Mesenchymal stem cell (in vitro differentiated cells and primary cell): Measurements from ENCODE around the gene TNNT2.

Source experiments
- DNase-seq: peaks from one replicate; pipeline ENCODE4 v3.0.0-alpha.2; 2013
- H2AFZ ChIP-seq: one replicate; pipeline ENCODE4 v1.6.1; 2013; ENCODE audit warnings: low read depth, mild to moderate bottlenecking, control low read depth, inconsistent platforms, low read length, moderate library complexity
- H2AK5ac ChIP-seq: 2 replicates; pipeline ENCODE4 v1.6.1; 2013; ENCODE audit warnings: low read length, moderate library complexity, mild to moderate bottlenecking, inconsistent platforms; ENCODE audit not compliant: severe bottlenecking
- H2BK120ac ChIP-seq: one replicate; pipeline ENCODE4 v1.6.1; 2013; ENCODE audit warnings: low read depth, mild to moderate bottlenecking, inconsistent platforms, low read length, moderate library complexity
- H2BK12ac ChIP-seq, 2 experiments: one replicate each; pipeline ENCODE4 v1.6.1; 2013; ENCODE audit warnings: inconsistent platforms in 2 of 2, low read length in 2 of 2, mild to moderate bottlenecking in 2 of 2, moderate library complexity in 2 of 2, control low read depth in 1 of 2
- H2BK15ac ChIP-seq: one replicate; pipeline ENCODE4 v1.6.1; 2013; ENCODE audit warnings: mild to moderate bottlenecking, low read depth, inconsistent platforms; ENCODE audit not compliant: poor library complexity, severe bottlenecking
- H2BK5ac ChIP-seq: 2 replicates; pipeline ENCODE4 v1.6.1; 2013; ENCODE audit warnings: low read depth, mild to moderate bottlenecking, low read length, control low read depth, inconsistent platforms; ENCODE audit not compliant: poor library complexity, severe bottlenecking
- H3K14ac ChIP-seq, 2 experiments: one replicate each; pipeline ENCODE4 v1.6.1; 2013; ENCODE audit warnings: inconsistent platforms in 2 of 2, low read length in 2 of 2, control low read depth in 1 of 2, mild to moderate bottlenecking in 1 of 2, moderate library complexity in 1 of 2
- H3K18ac ChIP-seq, 2 experiments: one replicate each; pipeline ENCODE4 v1.6.1; 2013; ENCODE audit warnings: inconsistent platforms in 2 of 2, low read length in 2 of 2, control low read depth in 1 of 2, low read depth in 1 of 2, mild to moderate bottlenecking in 1 of 2
- H3K23ac ChIP-seq, 2 experiments: one replicate each; pipeline ENCODE4 v1.6.1; 2013; ENCODE audit warnings: inconsistent platforms in 2 of 2, low read length in 2 of 2, mild to moderate bottlenecking in 2 of 2, moderate library complexity in 2 of 2, control low read depth in 1 of 2
- H3K27ac ChIP-seq: 2 replicates; pipeline ENCODE4 v1.5.1; 2013; ENCODE audit warnings: mild to moderate bottlenecking, moderate library complexity, low read length, control low read depth, inconsistent platforms; ENCODE audit not compliant: poor library complexity, severe bottlenecking
- H3K27me3 ChIP-seq, 2 experiments: 2 replicates each; pipeline versions ENCODE4 v1.6.1 to v1.7.0; 2013; ENCODE audit warnings: low read length in 2 of 2, mild to moderate bottlenecking in 2 of 2, moderate library complexity in 2 of 2, control low read depth in 1 of 2, inconsistent platforms in 1 of 2; ENCODE audit not compliant: control insufficient read depth in 1 of 2, insufficient read depth in 1 of 2
- H3K36me3 ChIP-seq, 2 experiments: 2 replicates each; pipeline versions ENCODE4 v1.6.1 to v1.7.0; 2013; ENCODE audit warnings: low read length in 2 of 2, control low read depth in 1 of 2, inconsistent platforms in 1 of 2, low read depth in 1 of 2, mild to moderate bottlenecking in 1 of 2; ENCODE audit not compliant: insufficient read depth in 2 of 2, control insufficient read depth in 1 of 2
- H3K4ac ChIP-seq, 2 experiments: one replicate each; pipeline ENCODE4 v1.6.1; 2013; ENCODE audit warnings: inconsistent platforms in 2 of 2, low read length in 2 of 2, mild to moderate bottlenecking in 2 of 2, moderate library complexity in 2 of 2, control low read depth in 1 of 2, low read depth in 1 of 2
- H3K4me1 ChIP-seq: 2 replicates; pipeline ENCODE4 v1.6.1; 2013; ENCODE audit warnings: low read depth, low read length, control low read depth; ENCODE audit not compliant: control insufficient read depth, insufficient read depth
- H3K4me2 ChIP-seq: 2 replicates; pipeline ENCODE4 v1.6.1; 2013; ENCODE audit warnings: low read length, mild to moderate bottlenecking, inconsistent platforms; ENCODE audit not compliant: poor library complexity, severe bottlenecking
- H3K4me3 ChIP-seq, 2 experiments: 2 replicates each; pipeline versions ENCODE4 v1.5.1 to v1.7.0; 2013; ENCODE audit warnings: low read length in 2 of 2, mild to moderate bottlenecking in 2 of 2, control low read depth in 1 of 2, low read depth in 1 of 2; ENCODE audit not compliant: insufficient read depth in 1 of 2
- H3K79me1 ChIP-seq: replicated peaks from 2 replicates; pipeline ENCODE4 v1.6.1; 2013; ENCODE audit warnings: mild to moderate bottlenecking, control low read depth, low read length, inconsistent platforms; ENCODE audit not compliant: poor library complexity, severe bottlenecking
- H3K9ac ChIP-seq: 2 replicates; pipeline ENCODE4 v1.7.0; 2013; ENCODE audit warnings: mild to moderate bottlenecking, low read length, moderate library complexity
- H3K9me3 ChIP-seq: 2 replicates; pipeline ENCODE4 v1.7.0; 2013; ENCODE audit warnings: mild to moderate bottlenecking, low read length; ENCODE audit not compliant: control insufficient read depth
- H4K8ac ChIP-seq: one replicate; pipeline ENCODE4 v1.6.1; 2013; ENCODE audit warnings: inconsistent platforms, mild to moderate bottlenecking, low read length, moderate library complexity
- H4K91ac ChIP-seq: one replicate; pipeline ENCODE4 v1.6.1; 2013; ENCODE audit warnings: mild to moderate bottlenecking, low read length, inconsistent platforms
- WGBS: methylation state at CpG from one replicate; pipeline ENCODE4 v1.1.7; 2013; ENCODE audit warnings: mixed read lengths; 5-methylcytosine and 5-hydroxymethylcytosine counted together

The TNNT2 gene

GRCh38 chr1:201395936-201396335 is 18.5 kb upstream of the TNNT2 start:
- H3K4me1 ChIP-seq: peaks cover 71% of the 10 kb centered on the region
- H2BK5ac ChIP-seq: peak overlapping the region; percentile 9
- H2BK120ac ChIP-seq: no peak overlapping the region
- no peak overlapping the region for H3K14ac ChIP-seq
- peaks cover 27% of the 10 kb centered on the region for H3K79me1 ChIP-seq
- H2BK12ac ChIP-seq: no peak overlapping the region
- no peak overlapping the region for H2BK15ac ChIP-seq
- H3K4me3 ChIP-seq: no peak overlapping the region
- H3K18ac ChIP-seq: no peak overlapping the region
- H2AFZ ChIP-seq: no peak overlapping the region
- H3K4ac ChIP-seq: no peak overlapping the region
- 82% methylated on average over 4 of the region's 4 CpGs for WGBS
- no peaks in the 10 kb centered on the region for H3K9me3 ChIP-seq
- H2AK5ac ChIP-seq: peak overlapping the region; percentile 98
- H3K27me3 ChIP-seq: peaks cover 0 to 78% of the 10 kb centered on the region in 2 experiments
- no peak for DNase-seq
- no peak overlapping the region for H3K9ac ChIP-seq
- H4K8ac ChIP-seq: no peak overlapping the region
- no peak overlapping the region for H3K23ac ChIP-seq
- no peak overlapping the region for H4K91ac ChIP-seq
- H3K4me2 ChIP-seq: no peak overlapping the region
- H3K36me3 ChIP-seq: no peaks in the 10 kb centered on the region
- peak overlapping the region; percentile 92 for H3K27ac ChIP-seq

DNA sequence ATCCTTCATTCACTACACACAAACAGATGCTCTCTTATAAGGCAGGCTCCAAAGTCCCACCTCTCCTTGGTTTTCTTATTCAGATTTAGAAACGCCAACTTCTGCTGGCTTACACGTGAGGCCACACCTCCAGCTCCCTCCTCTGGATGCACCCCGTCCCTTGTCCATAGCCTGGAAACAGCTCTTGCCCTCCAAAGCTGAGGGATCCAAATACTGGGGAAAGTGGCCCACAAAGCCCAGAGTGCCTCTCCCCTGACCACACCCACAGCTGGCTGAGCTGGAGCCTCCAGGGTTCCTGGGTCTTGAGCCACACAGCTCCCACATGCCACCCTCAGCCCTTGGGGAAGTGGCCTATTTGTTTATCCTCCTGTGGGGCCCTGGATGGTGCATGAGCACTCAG is 17.1 kb upstream of the TNNT2 start:
- H4K91ac ChIP-seq: no peak overlapping the region
- no peak for DNase-seq

DNA sequence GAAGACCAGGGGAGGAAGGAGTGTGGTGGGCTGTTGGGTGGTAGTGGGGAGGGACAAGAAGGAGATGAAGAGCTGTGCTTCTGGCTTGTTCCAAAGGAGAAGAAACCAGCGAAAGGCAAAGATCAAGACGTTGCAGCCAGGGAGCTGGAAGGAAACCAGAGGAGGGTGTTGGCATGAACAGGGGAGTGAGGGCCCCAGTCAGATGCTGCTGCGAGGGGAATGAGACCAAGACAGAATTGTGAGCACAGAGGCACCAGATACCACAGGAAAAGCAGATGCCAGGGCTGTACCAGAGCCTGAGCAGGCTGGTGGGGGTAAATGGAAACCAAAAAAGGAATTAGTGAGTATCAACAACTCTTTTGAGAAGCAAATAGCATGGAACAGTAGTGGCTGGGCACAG is 15.6 kb upstream of the TNNT2 start:
- H3K23ac ChIP-seq: no peak overlapping the region
- peak overlapping the region; percentile 87 for H2AK5ac ChIP-seq
- no peak overlapping the region for H3K4ac ChIP-seq
- peaks cover 0 to 61% of the 10 kb centered on the region in 2 experiments for H3K27me3 ChIP-seq
- no peak overlapping the region for H2AFZ ChIP-seq
- no peak overlapping the region for H2BK12ac ChIP-seq
- H2BK5ac ChIP-seq: peak overlapping the region; percentile 20
- no peak overlapping the region for H3K18ac ChIP-seq
- peaks cover 28% of the 10 kb centered on the region for H3K79me1 ChIP-seq
- no peak overlapping the region for H3K14ac ChIP-seq
- no peak overlapping the region for H2BK15ac ChIP-seq
- H3K27ac ChIP-seq: no peak overlapping the region
- no peak overlapping the region for H3K4me2 ChIP-seq
- H3K9ac ChIP-seq: no peak overlapping the region
- DNase-seq: no peak
- H3K4me1 ChIP-seq: peaks cover 46% of the 10 kb centered on the region
- no peak overlapping the region for H4K8ac ChIP-seq
- 67% methylated on average over 3 of the region's 3 CpGs for WGBS
- no peak overlapping the region for H3K4me3 ChIP-seq
- H3K9me3 ChIP-seq: no peaks in the 10 kb centered on the region
- H3K36me3 ChIP-seq: peaks cover 0 to 9% of the 10 kb centered on the region in 2 experiments
- H2BK120ac ChIP-seq: no peak overlapping the region
- H4K91ac ChIP-seq: no peak overlapping the region

More for the DNA sequence above, 17.1 kb upstream of the TNNT2 start:
- no peak overlapping the region for H3K18ac ChIP-seq
- no peak overlapping the region for H2BK12ac ChIP-seq
- no peak overlapping the region for H2AFZ ChIP-seq
- peaks cover 0 to 68% of the 10 kb centered on the region in 2 experiments for H3K27me3 ChIP-seq
- peak overlapping the region; percentile 74 for H2AK5ac ChIP-seq
- no peak overlapping the region for H3K9ac ChIP-seq
- H3K4me3 ChIP-seq: no peak overlapping the region
- H4K8ac ChIP-seq: no peak overlapping the region
- no peaks in the 10 kb centered on the region for H3K36me3 ChIP-seq
- H2BK15ac ChIP-seq: no peak overlapping the region
- H3K14ac ChIP-seq: no peak overlapping the region
- H3K4me1 ChIP-seq: peaks cover 61% of the 10 kb centered on the region
- no peak overlapping the region for H2BK5ac ChIP-seq
- H3K9me3 ChIP-seq: no peaks in the 10 kb centered on the region
- no peak overlapping the region for H3K27ac ChIP-seq
- no peak overlapping the region for H2BK120ac ChIP-seq
- peaks cover 24% of the 10 kb centered on the region for H3K79me1 ChIP-seq
- WGBS: 88% methylated on average over 3 of the region's 3 CpGs
- H3K23ac ChIP-seq: no peak overlapping the region
- H3K4me2 ChIP-seq: no peak overlapping the region
- no peak overlapping the region for H3K4ac ChIP-seq

- H3K27me3 ChIP-seq: peaks cover 0 to 61% of the 10 kb centered on the region in 2 experiments
- H4K8ac ChIP-seq: no peak overlapping the region
- WGBS: 66% methylated on average over 9 of the region's 9 CpGs
- no peak overlapping the region for H3K9ac ChIP-seq
- no peak overlapping the region for H3K4me2 ChIP-seq
- H3K23ac ChIP-seq: no peak overlapping the region
- no peak for DNase-seq
- H2AFZ ChIP-seq: no peak overlapping the region
- no peak overlapping the region for H3K18ac ChIP-seq
- H3K36me3 ChIP-seq: peaks cover 0 to 19% of the 10 kb centered on the region in 2 experiments
- peaks cover 28% of the 10 kb centered on the region for H3K79me1 ChIP-seq
- no peak overlapping the region for H2BK120ac ChIP-seq
- H3K4me3 ChIP-seq: no peak overlapping the region
- no peak overlapping the region for H3K14ac ChIP-seq
- no peak overlapping the region for H2BK12ac ChIP-seq
- H2AK5ac ChIP-seq: peak overlapping the region; percentile 98
- H3K27ac ChIP-seq: peak overlapping the region; percentile 15
- H2BK15ac ChIP-seq: no peak overlapping the region
- H3K4me1 ChIP-seq: peaks cover 35% of the 10 kb centered on the region
- no peak overlapping the region for H3K4ac ChIP-seq
- no peaks in the 10 kb centered on the region for H3K9me3 ChIP-seq
- no peak overlapping the region for H4K91ac ChIP-seq
- no peak overlapping the region for H2BK5ac ChIP-seq
These were observed 14.4 kb upstream of the TNNT2 start for GRCh38 chr1:201391651-201392511.
